Suppressor macrophage treated with lipopolysaccharide for 1 hour (primary cell): ENCODE measurements around the gene EPS15.
"Not testable (repeated sequence)": the region's sequence is repeated elsewhere in the genome, so short reads cannot be mapped to it uniquely, and the experiment has no call there.

Experiments
- DNase-seq, 3 donors: peaks; one replicate each; pipeline ENCODE4 v3.0.0-alpha.2; 2020 to 2022

Gene EPS15

GRCh38 chr1:51519048-51519864 is at the start of gene EPS15:
Gene EPS15, minus strand, starts transcription at chr1:51519266. Its CDS starts 35 bp downstream, at chr1:51519231.
- peak; percentile 88 to 97 (median 94) for DNase-seq

DNA sequence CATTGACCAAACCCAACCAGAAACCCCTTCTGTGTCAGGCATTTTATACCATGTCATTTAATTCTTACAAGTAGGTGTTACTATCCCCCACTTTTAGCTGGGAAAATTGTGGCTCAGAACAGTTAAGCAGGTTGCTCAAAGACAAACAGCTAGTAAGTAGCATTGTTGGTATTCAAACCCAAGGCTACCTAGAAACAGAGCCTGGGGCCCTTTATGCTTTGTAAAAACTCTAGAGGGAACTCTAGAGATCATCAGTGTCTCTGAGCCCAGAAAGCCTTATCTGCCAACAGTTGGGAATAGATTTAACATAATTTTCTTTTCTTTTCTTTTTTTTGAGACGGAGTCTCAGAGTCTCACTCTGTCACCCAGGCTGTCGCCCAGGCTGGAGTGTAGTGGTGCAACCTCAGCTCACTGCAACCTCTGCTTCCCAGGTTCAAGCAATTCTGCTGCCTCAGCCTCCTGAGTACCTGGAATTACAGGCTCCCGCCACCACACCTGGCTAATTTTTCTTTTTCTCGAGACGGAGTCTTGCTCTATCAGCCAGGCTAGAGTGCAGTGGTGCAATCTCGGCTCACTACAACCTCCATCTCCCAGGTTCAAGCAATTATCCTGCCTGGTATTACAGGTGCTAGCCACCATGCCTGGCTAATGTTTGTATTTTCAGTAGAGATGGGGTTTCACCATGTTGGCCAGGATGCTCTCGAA is 49.3 kb upstream of the EPS15 start:
- no peak for DNase-seq

DNA sequence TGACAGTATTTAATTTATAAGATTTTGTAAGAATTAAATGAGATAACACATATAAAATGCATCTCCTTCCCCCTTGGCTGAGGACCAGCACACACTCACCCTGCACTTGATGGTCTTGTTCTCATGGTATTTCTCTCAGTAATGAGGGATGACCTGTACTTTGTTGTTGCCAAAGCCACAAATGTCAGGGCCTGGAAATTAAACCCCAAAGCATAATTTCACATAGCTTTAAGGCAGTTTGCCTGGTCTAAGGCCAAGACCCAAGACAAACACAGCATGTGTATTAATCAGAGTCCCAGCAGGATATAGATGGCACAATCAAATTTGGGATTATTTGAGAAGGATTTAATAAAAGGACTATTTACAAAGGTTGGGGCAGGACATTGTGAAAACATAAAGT is 48.6 kb upstream of the EPS15 start:
- no peak for DNase-seq

DNA sequence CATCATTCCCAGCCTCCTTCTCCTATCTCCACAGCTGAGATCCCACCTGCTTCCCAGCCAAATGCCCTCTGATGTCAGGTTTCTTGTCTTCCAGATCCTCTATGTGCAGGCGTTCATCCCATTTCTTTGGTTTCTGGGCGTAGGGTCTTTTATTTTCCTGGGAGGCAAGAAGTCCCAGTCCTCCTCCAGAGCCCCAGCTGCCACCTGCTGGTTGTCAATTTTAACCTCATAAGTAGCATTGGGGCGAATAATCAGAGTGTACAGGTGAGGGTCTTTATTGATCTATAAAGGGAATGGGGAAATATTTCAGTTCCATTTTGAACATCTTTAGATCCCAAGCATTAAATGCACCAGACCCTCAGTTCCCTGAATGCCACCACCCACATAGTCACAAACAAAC is 47.2 kb upstream of the EPS15 start:
- DNase-seq: no peak

GRCh38 chr1:51565009-51565408 is 45.9 kb upstream of the EPS15 start:
- DNase-seq: no peak

GRCh38 chr1:51564124-51564523 is 45.1 kb upstream of the EPS15 start:
- DNase-seq: peak; percentile 68 to 71 (median 70)

DNA sequence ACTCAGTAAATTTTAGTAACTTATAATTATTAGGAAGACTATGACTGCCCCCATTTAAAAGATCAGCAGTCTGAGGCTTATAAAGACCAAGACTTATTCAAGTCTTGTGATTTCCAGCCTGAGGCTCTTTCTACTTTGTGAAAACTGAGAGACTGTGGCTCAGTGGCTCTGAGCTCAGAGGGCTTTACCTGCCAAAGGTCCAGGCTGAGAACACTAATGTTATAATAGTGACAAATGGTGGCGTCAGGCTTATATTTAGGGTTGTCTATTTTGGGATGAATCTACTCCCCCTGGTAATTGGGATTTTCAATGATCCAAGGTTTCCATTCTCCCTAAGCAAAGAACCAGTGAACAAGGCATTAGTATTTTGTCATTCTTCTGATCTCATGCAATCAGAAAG is 42.6 kb upstream of the EPS15 start:
- no peak for DNase-seq

- DNase-seq: not testable (repeated sequence)
Measured at GRCh38 chr1:51560895-51561294, 41.8 kb upstream of the EPS15 start.

GRCh38 chr1:51560034-51560433 is 41.0 kb upstream of the EPS15 start:
- DNase-seq: no peak

DNA sequence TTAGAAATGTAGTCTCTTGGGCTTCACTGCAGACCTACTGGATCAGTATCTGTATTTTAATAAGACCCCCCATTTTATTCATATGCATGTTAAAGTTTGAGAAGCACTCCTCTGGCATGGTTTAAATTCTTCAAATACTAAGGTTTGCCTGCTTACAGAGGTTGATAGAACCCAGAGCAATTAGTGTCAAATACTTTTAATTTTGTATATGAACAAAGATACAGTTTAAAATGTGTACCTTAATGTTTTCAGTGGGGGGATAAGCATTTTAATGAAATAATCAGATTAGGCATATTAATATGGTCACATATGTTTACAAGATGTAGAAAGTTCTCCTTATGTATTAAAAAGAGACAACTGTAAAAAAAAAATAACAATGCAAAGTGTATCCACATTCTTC is 40.4 kb upstream of the EPS15 start:
- no peak for DNase-seq

- DNase-seq: no peak
Measured at GRCh38 chr1:51559064-51559500, 40.0 kb upstream of the EPS15 start.

- DNase-seq: peak in 1 of 3 donors; percentile 23
Measured at GRCh38 chr1:51558375-51558924, 39.4 kb upstream of the EPS15 start.

DNA sequence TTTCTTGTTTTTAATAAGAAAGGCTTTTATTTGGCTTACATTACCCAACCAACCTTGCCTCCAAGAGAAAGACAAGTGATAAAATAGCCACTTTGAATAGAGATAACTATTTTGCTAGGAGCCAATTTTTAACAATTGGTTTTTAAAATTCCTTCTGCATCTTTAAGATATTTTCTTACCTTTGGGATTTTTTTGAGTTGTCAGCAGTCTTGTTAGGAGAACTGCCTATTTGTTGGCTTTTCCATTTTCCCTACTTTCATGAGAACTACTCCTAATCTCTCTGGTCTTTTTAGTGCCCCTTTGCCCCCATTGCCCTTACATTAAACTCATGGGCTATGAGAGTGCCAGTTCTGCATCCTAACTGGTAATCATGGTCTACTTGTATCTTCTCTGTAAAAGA is 38.1 kb upstream of the EPS15 start:
- DNase-seq: no peak

DNA sequence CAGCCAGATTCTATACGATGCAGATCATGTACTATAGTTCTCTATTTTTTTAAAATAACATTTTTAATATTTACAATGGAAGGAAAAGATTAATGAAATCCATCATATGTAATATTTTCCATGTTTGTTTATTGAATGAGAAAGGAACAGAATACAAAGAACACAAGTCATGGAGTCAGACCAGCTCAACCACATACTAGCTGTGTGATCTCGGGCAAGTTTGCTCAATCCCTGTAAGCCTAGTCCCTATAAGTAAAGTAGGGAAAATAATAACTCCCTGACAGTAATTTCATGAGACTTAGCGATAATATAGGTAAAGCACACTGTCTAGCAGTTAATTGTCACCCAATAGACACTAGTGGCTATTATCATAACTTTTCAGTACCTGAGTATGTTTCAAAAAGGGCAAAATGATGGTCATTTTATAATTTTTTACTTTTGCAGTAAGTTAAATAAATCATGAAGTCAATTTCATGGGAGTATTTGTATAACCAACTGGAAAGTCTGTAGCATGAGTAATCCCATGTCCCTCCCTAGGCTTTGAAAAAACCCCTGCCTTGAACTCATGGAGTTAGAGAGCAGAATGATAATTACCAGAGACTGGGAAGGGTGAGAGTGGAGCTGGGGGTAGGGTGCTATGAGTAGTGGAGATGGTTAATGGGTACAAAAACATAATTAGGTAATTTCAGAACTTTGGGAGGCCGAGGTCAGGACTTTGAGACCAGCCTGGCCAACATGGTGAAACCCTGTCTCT is 37.0 kb upstream of the EPS15 start:
- DNase-seq: peak in 1 of 3 donors; percentile 37

- DNase-seq: no peak
Measured at GRCh38 chr1:51553911-51554310, 34.8 kb upstream of the EPS15 start.

DNA sequence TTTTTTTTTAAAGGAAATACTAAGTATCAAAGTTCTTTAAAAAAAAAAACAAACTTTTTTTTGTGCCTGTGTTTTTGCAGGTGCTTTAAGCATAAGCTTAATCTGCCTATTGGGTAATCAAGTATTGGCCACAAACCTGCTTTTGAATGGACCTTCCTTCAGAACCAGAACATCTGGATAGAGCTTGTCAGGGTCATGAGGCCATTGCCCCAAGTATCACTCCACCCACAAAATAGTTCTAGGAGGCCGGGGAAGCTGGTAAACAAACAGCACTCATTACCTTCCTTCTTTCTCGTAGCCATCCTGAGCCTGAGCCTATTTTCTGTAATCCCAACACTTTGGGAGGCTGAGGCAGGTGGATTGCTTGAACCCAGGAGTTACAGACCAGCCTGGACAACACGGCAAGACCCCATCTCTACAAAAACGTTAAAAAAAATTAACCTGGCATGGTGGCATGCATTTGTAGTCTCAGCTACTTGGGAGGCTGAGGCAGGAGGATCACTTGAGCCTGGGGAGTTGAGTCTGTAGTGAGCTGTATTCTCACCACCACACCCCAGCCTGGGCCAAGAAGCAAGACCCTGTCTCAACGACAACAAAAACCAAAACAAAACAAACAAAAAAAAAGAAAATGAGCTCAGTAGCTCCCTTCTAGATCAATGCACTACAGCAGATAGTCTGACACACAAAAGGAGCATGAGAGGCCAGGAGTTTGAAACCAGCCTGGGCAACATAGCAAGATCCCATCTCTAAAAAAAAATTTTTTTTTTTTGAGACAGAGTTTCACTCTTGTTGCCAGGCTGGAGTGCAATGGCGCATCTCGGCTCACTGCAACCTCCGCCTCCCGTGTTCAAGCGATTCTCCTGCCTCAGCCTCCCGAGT is 34.1 kb upstream of the EPS15 start:
- DNase-seq: no peak

GRCh38 chr1:51551848-51552296 is 32.8 kb upstream of the EPS15 start:
- DNase-seq: peak in 1 of 3 donors; percentile 32

DNA sequence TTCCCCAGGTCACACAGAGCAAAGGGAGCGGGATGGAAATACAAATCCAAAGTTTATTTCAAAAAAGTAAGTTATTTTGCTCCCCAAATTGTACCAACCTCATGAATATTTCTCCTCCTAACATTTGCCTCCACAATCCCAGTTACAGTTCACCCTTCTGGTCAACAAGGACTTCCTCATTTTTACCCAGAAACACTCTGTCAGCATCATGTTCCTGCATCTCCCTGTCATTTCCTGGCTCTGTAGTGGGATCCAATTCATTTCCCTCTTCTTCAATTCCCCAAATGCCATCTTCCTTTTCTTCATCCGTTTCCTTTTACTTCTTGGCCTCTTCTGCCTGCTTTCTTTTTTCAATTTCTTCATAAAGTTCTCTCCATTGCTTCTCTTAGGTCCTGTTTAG is 32.0 kb upstream of the EPS15 start:
- DNase-seq: peak; percentile 57 to 79 (median 67)

- no peak for DNase-seq
Measured at GRCh38 chr1:51549901-51550300, 30.8 kb upstream of the EPS15 start.

DNA sequence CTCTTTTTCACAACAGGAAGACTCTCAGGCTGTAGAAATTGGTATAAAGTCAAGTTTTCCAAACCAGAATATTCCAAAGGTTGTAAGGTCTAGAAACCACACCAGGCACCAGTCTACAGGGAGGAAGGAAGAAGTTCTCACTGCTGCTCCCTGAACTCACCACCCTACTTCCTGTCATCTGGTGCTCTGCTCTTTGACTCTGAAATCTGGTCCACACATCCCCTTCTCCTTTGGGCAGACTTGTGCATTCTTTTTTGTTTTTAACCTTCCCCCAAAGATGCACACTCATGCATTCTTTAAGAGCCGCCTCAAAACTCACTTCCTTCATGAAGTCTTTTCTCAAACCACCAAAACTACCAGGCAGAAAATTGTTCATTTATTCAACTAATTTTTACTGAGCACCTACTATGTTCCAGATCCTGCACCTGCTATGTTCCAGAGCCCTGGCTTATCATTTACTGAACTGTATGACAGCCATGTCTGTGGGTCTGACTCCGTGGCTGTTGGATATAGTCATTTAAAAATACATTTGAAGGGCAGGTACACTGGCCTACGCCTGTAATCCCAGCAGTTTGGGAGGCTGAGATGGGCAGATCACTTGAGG is 30.1 kb upstream of the EPS15 start:
- peak; percentile 40 to 47 (median 41) for DNase-seq

DNA sequence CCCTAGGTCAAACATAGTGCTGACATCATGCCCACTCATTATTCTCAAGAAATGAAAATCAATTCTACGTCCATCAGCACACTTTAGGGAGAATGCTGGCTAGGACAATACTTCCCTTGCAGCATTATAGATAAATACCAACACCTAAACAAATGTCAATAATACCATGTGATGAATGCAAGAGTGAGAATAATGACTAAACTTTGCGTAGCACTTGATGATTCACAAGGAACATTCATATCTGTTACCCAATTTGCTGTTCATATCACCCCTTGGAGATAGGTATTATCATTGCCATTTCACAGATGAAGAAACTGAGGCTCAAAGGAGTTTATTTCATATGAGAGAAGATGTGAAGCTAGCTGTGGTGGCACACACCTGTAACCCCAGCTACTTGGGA is 24.8 kb upstream of the EPS15 start:
- peak in 1 of 3 donors; percentile 31 for DNase-seq
